Effector CD8-positive, alpha-beta T cell (primary cell): ENCODE data around the gene CHST12.

Experiments
- DNase-seq: peaks from one replicate; lab custom pipeline; 2025; lab: John Stamatoyannopoulos, UW

CHST12 gene

DNA sequence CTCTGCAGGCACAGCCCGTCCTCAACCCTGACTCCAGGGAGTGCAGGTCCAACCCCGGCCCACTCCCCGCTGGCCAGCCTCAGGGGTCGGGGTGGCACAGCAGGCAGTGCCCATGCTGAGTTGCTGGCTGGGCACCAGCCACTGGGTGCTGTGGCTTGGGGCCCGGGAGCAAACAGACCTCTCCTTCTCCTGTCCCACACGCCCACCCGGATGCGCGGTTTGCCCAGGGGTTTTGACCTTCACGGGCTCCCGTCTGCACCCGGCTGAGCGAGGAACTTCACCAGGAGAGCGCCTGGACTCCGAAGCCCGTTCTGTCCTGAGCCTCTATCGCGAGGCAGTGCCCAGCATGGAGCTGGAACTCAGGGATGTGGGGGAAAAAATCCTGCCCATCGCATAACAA, 75.4 kb downstream of the CHST12 start:
- DNase-seq: no peak

DNA sequence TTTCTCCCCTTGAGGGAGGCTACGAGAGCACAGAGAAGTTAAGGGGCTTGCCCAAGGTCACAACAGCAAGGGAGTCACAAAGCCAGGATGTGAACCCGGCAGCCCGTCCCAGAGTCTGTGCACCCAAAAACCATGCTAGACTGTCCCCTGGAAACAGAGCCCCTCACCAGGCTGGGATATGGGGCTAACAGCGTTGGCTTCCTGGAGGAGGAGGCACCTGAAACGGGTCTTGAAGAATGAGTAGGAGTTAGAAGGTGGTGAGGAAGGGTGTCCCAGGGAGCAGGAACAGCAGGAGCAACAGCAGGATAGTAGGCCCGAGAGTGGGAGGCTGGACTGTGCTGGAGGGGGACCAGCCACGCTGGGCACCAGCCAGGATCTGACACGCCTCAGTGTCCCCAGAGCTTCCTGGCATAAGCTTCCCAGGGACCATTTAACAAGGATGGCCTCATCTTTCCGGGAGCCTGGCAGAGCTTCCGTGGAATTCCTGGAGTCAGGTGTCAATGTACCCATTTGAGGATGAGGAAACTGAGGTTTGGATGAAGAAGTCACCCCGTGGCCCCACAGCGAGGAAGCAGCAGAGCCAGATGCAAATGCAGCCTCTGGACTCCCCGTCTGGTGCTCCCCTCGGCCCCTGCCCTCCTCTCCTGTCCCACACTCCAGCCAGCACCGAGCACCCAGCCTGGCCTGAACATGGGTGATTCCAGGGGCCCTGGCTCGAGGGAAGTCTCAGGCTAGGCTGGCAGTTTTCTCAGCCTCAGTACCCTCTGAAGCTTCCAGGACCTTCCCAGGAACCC, 76.1 kb downstream of the CHST12 start:
- no peak for DNase-seq

DNA sequence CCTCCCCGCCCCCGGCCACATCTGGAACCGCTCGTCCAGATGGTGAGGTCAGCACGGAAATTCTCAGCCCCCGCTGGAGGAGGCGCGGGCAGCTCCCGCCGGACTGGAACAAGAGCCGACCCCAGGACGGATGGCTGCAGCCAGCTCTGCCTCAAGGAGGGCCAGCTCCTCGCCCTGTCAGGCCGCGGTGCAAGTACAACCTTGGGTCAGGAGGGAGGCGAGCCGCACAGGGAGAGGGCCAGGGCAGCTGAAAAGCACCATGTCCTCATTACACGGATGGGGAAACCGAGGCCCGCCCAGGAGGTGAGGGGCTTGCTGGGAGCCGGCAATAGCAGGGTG, 76.6 kb downstream of the CHST12 start:
- DNase-seq: no peak

DNA sequence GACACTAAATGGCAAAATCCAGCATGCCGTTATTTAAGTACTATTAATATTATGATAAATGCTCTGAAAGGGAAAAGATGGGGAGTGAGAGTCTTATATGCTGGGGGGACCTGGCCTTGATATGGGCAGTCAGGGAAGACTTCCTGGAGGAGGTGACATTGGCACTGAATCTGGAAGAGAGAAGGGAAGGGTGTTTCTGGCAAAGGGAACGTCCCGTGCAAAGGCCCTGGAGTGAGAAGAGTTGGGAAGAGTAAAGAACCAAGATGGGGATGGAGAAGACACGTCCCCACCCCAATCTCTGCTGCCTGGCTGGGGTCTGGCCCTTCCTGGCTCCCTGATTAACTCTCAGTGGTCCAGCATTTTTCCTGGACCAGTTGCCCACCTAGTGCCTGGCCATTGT, 77.8 kb downstream of the CHST12 start:
- no peak for DNase-seq

DNA sequence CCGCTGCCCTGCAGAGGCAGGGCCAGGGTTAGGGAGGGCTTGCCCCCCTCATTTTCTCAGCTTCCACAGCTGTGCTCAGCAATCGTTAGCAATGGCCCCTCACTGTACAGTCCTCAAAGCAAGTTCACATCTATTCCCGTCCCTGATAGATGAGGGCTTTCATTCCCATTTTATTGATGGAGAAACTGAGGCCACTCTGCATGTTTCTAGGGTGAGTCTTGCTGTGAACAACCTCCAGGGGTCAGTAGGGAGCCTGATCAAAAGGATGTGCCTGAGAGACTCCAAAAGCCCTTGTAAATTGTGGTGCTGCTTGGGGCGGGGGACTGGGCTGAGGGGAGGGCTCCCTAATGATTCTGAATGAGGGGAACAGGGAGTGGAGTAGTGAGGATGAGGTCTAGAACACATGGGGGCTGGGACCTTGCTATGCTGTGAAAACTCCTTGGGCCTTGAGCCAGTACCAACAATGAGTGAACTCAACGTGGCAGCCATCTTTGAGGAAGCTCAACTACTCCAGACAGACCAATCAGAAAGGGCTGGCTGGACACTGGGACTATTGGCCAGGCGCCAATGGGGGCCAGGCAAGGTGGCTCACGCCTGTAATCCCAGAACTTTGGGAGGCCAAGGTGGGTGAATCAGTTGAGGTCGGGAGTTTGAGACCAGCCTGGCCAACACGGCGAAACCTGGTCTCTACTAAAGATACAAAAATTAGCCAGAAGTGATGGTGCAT, 79.5 kb downstream of the CHST12 start:
- no peak for DNase-seq

DNA sequence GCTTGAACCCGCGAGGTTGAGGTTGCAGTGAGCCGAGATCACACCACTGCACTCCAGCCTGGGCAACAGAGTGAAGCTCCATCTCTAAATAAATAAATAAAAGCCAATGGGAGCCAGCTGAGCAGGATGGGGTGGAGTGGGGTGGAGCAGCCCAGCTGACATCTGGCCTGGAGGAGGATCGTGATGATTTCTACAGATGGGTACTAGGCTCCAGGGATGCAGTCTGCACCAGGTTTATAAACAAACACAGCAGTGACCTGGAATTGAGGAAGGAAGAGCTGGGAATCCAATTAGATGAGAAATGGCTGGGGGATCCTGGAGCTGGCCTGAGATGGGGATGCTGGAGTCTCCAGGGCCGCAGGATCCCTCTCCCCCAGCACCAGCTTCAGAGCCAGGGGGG, 80.1 kb downstream of the CHST12 start:
- DNase-seq: no peak

DNA sequence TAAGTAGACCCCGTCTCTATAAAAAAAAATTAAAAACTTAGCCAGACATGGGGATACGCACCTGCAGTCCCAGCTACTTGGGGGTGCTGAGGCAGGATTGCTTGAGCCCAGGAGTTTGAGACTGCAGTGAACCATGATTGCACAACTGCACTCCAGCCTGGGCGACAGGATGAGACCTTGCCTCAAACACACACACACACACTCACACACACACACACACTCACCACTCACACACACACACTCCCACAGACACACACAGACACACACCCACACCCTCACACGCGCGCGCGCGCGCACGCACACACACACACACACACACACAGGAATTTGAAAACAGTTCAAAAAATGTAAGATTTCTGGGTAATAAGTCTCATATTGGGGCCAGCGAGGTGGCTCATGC, 81.5 kb downstream of the CHST12 start:
- no peak for DNase-seq

DNA sequence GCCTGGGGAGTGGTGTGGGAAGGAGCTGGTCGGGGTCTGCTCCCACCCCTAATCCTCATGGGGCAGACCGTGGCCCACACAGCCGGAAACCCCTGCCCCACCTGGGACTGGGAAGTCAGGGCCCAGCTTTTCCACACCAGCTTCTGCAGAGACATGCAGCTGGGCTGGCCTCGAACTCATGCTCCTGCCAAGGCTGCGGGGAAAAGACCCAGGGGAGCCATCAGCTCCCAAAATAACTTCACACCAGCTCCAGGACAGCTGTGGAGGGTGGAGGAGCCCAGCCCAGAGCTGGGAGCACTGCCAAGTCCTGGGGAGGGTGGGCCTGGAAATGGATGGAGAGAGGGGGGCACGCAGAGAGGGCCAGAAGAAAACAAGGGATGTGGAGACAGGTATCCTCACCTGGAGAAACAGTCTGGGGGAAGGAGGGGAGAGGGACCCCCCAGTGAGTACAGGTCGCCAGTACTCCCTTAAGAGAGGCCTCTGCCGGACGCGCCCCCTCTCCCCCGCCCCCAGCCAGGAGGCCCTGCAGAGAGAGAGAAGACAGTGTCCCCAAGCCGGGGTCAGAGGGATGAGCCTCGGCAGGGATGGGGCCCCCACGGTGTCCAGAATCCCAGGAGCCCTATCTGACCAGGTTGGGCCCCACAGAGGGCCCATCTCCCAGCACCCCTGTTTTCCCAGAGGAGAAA, 84.3 kb downstream of the CHST12 start:
- no peak for DNase-seq

DNA sequence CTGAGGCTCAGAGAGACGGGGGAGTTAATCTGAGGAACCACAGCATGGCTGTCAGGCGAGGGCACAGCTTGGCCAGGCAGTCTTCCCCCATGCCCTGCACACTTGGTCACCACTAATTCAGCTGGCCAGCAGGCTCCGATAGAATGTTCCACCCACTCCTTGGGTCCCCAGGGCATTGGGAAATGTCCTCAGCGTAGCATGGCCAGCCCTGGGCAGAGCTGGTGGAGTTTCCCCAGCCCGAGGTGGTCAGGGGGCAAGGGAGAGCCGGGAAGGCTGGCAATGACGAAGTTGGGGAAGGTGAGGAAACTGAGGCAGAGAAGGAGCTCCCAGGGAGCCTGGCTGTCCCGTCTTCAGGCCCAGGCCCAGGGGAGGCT, 84.8 kb downstream of the CHST12 start:
- DNase-seq: no peak

DNA sequence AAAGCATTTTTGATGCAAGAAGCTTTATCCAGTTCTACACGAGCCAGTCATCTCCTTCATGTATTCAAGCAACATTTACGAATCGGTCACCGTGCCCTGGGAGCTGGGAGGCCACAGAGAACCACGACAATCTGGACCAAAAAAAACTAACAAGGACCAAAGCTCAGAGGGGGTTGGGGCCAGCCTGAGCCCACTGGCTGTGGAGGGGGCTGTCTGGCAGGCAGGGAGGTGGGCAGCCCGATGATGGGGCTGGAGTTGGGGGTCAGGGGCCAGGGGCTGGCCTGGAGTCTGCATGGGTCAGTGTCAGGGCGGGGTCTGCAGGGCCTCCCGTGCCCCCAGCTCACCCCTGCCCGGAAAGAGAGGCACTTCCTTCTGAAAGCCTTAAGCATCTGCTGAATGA, 85.3 kb downstream of the CHST12 start:
- no peak for DNase-seq

DNA sequence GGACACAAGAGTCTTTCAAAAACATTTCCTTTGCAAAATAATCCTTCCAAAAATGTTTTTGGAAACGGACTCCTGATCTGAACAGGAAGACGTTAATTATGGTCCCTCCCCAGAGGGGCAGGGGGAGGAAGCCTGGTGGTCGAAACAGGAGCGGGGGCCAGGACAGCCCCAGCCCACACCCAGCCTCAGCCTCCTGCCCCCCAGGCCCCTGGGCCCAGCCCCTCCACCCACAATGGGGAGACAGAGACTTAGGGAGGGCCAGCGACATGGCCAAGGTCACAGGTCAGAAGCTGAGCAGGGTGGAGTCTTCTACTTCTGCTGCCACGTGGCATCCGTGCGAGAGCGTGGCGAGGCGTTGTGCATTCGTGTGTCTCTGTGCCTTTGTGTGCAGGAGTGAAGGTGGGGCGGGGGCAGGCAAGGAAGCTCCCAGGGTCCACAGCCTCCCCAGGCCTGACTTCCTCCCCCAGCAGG, 86.8 kb downstream of the CHST12 start:
- no peak for DNase-seq

DNA sequence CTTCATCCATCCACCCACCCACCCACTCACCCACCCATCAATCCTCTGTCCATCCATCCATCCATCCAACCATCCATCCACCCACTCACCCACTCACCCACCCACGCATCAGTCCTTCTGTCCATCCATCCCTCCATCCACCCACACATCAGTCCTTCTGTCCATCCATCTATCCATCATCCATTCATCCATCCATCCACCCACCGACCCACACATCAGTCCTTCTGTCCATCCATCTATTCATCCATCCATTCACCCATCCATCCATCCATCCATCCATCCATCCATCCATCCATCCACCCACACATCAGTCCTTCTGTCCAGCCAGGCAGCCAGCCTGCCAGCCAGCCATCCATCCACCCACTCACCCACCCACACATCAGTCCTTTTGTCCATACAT, 88.6 kb downstream of the CHST12 start:
- no peak for DNase-seq

DNA sequence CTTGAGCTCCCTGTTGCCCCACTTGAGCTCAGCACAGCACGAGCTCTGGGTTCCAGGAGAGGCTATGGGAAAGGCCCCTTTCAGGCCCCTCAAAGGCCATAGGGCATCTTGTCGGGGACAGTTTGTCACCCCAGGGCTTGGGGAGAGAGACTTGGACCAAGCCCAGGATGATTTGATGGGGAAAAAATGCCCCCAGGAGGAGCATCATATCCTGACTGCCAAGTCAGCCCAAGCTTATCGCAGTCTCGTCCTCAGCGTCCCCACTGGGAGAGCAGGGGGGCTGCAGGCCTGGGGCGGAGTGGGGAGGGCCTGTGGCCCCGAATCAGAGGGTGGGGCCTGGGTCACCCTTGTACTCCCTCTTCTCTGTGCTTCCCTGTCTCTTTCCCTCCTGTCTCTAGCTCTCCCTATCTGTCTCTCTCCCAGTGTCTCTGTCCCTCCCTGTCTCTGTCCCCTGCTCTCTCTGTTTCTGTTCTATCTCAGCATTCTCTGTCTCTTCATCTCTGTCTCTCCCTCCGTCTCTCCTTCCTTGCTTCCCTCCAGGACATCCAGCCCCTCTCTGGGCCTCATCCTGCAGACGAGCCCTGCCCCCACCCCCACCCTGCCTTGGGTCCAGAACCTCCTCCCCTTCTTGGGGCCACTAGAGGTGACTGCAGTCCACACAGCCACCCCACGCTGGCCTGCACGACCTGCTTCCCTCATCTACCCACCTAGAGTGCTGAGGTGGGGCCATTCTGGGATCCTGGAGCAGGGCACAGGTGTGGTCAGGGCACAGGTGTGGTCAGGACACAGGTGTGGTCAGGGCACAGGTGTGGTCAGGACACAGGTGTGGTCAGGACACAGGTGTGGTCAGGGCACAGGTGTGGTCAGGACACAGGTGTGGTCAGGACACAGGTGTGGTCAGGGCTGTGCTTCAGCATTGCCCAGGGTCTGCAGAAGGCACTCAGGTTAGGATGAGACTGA, 90.1 kb downstream of the CHST12 start:
- DNase-seq: no peak

DNA sequence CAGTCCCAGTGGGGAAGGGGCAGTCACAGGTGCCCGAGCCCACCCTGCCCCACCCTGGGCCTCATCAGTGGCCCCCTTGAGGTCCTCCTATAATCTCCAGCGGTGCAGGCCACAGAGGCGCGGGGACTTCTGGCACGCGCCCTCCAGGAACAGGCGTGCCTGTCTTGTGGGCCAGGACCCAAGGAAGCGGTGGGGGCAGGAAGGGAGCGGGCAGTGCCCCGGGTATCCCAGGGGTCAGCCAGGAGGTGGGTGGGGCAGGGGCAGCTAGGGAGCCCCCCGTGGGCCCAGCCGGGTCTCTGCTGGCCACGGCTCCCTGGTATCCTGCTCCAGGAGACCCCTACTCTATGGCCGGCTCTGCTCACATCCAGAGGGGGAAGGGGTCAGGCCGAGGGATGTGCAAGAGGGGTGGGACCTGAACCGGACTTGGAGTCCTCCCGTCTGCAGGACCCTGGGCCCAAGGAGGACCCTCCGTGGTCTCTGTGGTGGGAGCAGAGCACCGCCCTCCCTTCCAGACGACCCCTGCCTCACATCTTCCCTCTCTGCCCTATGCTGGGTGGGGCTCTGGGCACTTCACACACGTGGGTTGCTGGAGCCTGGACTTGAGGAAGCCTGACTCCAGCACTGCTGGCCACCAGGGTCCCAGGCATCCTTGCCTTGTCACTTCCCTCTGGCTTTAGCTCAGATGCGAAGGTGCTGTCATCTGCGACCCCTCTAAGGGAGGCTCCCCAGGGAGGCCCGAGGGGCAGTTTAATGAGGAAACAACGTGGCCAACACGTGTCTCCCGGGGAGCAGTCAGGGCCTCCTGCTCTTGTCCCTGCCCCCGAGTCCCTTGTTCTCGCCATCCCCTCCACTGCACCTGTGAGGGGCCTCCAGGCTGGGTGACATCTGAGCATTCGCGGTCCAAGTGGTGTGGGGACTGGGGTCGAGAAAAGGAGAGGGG, 91.0 kb downstream of the CHST12 start:
- no peak for DNase-seq

DNA sequence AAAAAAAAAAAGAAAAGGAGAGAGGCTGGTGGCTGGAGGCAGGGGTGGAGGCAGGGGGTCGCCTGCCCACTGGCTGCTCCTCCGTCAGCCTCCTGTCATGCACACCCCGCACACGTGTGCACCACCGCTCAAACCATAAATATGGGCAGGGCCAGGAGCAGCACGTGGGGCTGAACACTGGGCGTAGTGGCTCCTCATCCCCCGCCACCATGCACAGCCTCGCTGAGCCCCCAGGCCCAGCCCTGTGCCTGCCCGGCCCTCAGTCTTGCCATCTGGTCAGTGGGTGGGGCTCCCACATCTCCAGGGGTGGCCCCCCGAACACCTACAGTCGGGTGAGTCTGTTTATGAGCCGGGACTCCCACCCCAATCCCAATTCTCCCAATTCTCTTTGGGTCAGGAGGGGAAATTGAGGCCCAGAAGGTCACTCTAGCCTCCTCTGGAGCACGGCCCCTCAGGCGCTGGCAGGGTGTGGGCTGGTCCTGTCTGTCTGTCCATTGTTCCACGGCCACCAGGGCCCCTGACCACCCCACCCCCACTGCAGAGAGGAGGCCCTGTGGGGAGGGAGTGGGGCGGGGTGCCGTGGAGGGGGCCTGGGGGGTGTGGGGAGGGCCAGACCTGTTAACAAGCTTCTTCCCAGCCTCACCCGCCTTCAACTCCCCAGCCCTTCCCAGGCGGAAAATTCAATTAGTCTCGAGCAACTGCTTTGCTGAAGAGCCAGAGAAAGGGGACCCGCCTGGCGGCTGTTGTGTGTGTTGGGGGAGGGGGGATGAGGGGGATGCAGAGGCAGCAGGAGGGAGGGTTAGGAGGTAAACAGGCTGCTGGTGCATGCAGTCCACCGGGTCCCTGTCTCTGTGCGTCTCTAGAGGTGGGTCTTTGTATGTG, 92.2 kb downstream of the CHST12 start:
- no peak for DNase-seq

DNA sequence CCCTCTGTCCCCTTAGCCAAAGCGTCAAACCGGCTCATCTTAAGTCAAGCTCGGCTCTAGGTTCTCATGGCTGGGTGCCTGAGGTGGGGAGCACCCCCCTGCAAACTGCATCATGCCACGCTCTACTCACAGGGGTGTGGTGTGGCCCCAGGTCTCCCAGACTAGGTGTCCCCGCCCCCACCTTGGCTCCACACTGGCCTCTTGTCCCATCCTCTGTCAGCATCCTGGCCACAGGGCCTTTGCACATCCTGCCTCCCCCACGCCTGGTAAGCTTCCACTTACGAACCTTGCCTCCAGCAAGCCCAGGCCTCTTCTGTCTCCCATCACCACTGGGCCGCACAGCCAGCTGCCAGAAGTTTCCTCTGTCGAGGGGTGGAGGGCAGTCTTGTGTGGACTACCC, 93.0 kb downstream of the CHST12 start:
- DNase-seq: no peak

DNA sequence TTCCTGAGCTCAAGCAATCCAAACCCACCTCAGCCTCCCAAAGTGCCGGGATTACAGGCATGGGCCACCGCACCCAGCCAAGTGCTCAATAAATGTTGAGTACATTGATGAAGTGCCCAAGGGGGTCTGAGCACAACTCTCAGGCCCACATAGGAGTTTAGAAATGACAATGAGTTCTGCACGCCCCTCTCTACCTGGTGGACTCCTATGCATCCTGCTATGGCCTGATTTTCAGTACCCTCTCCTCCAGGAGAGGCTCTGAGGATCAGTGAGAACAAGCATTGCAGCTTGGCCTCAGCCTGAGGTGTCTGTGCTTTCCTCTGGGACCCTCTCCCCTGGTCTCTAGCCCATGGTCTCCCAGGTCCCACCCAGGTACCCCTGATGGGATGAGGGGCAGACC, 93.7 kb downstream of the CHST12 start:
- no peak for DNase-seq

DNA sequence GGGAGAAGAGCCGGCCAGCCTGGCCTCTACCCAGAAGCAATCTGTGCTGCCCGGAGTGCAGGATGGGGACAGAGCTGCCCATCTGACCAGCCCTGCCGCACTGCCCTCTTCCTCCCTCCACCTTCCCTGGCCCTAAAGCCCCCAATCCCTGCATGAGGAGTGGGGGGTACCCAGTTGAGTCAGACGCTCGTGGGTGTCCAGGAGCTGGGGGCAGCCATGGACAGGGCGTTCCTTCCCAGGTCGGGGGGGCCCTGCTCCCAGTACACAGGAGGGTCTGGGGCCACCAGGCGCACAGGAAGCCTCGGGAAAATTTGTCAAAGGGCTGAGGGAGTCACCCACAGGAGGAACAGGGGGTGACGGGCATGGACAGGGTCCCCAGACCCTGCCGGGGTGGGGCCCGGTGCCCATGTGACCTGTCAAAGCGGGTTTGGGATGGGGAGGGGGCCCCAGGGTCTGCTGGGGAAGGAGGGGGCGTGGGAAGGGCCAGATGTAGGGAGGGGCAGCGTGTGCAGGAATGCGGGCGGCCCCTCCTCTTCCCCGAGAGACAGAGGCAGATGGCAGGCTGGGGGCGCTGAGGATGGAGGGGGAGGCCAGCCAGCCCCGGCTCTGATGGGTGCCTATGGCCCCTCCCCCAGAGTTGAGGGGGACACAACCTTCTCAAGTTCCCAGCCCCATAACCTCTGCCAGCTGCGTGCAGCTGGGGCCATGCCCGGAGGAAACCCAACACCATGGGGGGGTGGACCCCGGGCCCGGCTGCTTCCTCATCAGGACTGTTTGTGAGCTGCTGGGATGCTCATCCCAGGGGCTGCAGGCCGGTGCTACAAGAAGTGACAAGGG, 94.3 kb downstream of the CHST12 start:
- DNase-seq: no peak
